ENCODE results near the gene EPAS1.

DNA sequence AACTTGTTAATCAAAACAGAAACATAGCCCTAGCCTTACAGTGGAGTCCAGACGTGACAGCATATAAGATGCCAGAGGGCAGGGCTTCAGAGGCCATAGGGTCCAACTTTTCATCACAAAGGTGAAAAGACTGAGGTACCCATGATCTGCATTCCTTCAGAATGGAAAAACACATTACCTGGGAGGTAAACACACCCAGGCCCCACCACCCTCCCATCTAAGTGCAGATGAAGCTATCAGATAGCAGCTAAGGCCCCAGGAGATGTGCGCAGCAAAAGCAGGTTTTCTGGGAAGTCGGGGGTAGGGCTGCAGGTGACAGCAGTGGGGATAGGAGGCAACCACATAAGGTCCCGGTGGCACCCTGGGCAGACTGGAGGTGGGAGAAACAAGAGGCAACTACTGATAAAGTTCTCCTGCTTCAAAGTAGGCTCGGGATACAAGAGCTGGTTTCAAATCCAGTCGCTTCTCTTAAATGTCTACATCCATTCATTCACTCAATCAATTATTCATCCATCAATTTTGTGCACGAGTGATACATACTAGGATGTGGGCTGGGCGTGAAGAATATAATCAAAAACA is 107.1 kb downstream of the EPAS1 start:
- no peak for TF ChIP-seq SMAD3 (CRISPR knock-in tag; conservative IDR thresholded peaks at IDR 0.05)
- no peak for TF ChIP-seq NONO (IDR thresholded peaks at IDR 0.05; ENCODE audit: low read depth in 2 of 2, low read length in 1 of 2)
- TF ChIP-seq CTCF (IDR thresholded peaks at IDR 0.05 in 2 of 3, conservative IDR thresholded peaks at IDR 0.05 in 1 of 3; ENCODE audit: insufficient read depth in 2 of 3, low read depth in 1 of 3, low read length in 3 of 3) = no peak
- no peak for TF ChIP-seq PML (IDR thresholded peaks at IDR 0.05; ENCODE audit: low read length)
- no peak for TF ChIP-seq C11orf30 (IDR thresholded peaks at IDR 0.05; ENCODE audit: low read depth)
- no peak for TF ChIP-seq USF2 (CRISPR knock-in tag; IDR thresholded peaks at IDR 0.05)
- TF ChIP-seq, protein P1, sequence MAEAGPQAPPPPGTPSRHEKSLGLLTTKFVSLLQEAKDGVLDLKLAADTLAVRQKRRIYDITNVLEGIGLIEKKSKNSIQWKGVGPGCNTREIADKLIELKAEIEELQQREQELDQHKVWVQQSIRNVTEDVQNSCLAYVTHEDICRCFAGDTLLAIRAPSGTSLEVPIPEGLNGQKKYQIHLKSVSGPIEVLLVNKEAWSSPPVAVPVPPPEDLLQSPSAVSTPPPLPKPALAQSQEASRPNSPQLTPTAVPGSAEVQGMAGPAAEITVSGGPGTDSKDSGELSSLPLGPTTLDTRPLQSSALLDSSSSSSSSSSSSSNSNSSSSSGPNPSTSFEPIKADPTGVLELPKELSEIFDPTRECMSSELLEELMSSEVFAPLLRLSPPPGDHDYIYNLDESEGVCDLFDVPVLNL (CRISPR knock-in tag; IDR thresholded peaks at IDR 0.05; ENCODE audit: low read depth) = no peak
- no peak for TF ChIP-seq RAD21 (CRISPR knock-in tag; conservative IDR thresholded peaks at IDR 0.05 in 1 of 2, IDR thresholded peaks at IDR 0.05 in 1 of 2)
- TF ChIP-seq ZFP1 (CRISPR knock-in tag; IDR thresholded peaks at IDR 0.05) = no peak
- no peak for TF ChIP-seq ZC3H4 (CRISPR knock-in tag; IDR thresholded peaks at IDR 0.05; ENCODE audit: borderline replicate concordance)
- TF ChIP-seq TEAD1 (CRISPR knock-in tag; IDR thresholded peaks at IDR 0.05) = no peak
- no peak for TF ChIP-seq NR2C2 (CRISPR knock-in tag; IDR thresholded peaks at IDR 0.05)
- TF ChIP-seq NR2C2 (tag; IDR thresholded peaks at IDR 0.05) = no peak
- no peak for TF ChIP-seq FIP1L1 (IDR thresholded peaks at IDR 0.05; ENCODE audit: low read depth, low read length, poor library complexity, severe bottlenecking)
- TF ChIP-seq JUN (IDR thresholded peaks at IDR 0.05; ENCODE audit: borderline replicate concordance, low read depth, low read length) = no peak
- no peak for TF ChIP-seq JUN (CRISPR knock-in tag; IDR thresholded peaks at IDR 0.05; ENCODE audit: borderline replicate concordance)
